Left ventricle myocardium inferior (tissue), 1 donor: ENCODE results near the gene SUGCT. TPM values are rescaled to one million over a fixed set of nuclear protein-coding genes. Genes with fewer than 3 reads are reported as not detected.

Experiments used
- DNase-seq: peaks from one replicate; pipeline ENCODE4 v3.0.0-alpha.2; 2020
- H3K27ac ChIP-seq: fragments of 200-600 bp; replicated peaks from 2 replicates; pipeline ENCODE4 v1.8.0; 2021
- H3K27me3 ChIP-seq: fragments of 200-600 bp; 2 replicates; pipeline ENCODE4 v1.8.0; 2021; ENCODE audit warnings: low read depth
- H3K36me3 ChIP-seq: fragments of 200-600 bp; 2 replicates; pipeline ENCODE4 v1.8.0; 2021
- H3K4me1 ChIP-seq: fragments of 200-600 bp; 2 replicates; pipeline ENCODE4 v1.8.0; 2021
- H3K4me3 ChIP-seq: fragments of 200-600 bp; 2 replicates; pipeline ENCODE4 v1.8.0; 2021; ENCODE audit warnings: mild to moderate bottlenecking, moderate library complexity
- H3K9me3 ChIP-seq: fragments of 200-600 bp; replicated peaks from 2 replicates; pipeline ENCODE4 v1.8.0; 2021
- intact Hi-C: fragments of 100-400 bp; cut with micrococcal nuclease; formaldehyde crosslinking; loops from one replicate; pipeline ENCODE4 v1.11.0; 2022
- total RNA-seq: library from RNA; stranded (reverse); fragmentation: NEBNext Ultra II Directional; extraction: Animal tissue kit (Norgen Biotek cat#: 25700); gene quantifications from one replicate; pipeline ENCODE4 v1.2.1, GENCODE V29; 2021
- TF ChIP-seq, protein P1 (sequence below): fragments of 200-600 bp; IDR thresholded peaks from 2 replicates; pipeline ENCODE4 v1.8.0; 2021; ENCODE audit warnings: antibody characterized with exemption, mild to moderate bottlenecking, borderline replicate concordance
- donor health status: DM: no; HTN: yes; CAD: no; lungs with severe emphysema.

The SUGCT gene
- total RNA-seq, 1 donor from 2014 or later: 5.0 TPM

DNA sequence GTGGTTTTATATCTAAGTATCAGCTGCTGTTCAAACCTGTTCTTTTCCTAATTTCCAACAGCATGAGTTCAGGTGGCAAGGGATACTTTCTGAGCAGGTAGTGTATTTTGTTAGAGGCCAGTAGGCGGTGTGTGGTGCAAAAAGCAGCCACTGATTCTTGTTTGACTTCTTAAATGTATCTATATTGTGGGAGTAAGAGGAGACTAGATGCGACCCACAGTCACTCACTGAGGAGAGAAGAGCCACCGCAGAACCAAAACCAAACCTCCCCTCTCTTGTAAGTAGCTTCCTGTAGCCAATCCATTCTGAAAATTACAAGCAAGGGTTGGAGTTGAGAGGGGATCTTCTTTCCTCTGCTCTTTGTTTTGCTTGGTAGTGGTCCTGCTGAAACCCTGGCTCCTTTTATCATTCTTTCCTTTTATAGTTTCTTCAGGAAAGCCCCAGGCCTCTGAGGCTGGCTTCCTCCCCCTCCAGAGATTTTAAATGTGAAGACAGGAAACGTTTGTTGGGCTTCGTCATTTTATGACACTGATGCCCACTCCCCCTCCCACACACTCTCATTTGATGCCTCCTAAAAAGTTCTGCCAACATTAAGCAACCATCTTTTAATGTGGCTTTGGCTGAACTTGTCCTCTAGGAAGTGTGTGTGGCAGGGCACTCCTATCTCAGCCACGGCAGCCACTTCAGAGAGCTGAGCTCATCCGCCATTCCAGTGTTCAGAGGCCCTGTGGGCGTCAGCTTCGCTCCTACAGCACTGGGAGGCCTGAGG, 566.0 kb downstream of the SUGCT start:
- DNase-seq: no peak
- H3K27ac ChIP-seq: no peak overlapping the region
- intact Hi-C loops: no loop called here

DNA sequence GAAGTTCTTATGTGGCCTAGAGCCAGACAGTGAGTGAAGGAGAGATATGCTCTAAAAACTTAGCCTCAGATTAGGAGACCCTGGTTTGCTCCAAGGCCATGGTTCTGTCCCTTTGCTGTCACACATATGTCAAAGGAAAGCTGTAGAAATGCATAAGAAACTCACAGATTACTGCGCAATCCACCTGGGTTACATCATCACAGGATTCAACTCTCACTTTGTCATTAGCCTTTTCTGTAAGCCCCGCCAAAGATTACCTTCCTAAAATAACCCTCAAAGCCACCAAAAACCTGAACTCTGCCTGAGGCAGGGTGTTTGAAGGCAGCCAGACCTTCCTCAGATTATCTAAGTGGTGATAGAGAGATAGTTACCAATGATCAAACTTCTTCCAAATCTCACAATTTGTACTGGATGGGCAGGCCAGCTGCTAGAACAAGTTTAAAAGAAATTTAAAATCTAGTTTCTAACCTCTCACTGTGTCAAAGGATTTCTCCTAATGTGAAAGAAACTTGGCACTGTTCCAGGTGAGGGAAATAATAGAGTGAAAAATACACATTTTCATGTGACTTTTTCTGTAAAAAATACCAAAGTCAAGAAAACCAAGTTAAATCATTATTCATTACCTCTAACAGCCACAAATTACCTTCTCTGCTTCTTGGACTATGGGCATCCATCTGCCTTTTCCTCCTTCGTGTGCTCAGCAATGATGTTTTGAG, 567.2 kb downstream of the SUGCT start:
- H3K4me1 ChIP-seq: peaks cover 5% of the 10 kb centered on the region
- no peaks in the 10 kb centered on the region for H3K27me3 ChIP-seq
- H3K27ac ChIP-seq: no peak overlapping the region
- TF ChIP-seq, protein P1, sequence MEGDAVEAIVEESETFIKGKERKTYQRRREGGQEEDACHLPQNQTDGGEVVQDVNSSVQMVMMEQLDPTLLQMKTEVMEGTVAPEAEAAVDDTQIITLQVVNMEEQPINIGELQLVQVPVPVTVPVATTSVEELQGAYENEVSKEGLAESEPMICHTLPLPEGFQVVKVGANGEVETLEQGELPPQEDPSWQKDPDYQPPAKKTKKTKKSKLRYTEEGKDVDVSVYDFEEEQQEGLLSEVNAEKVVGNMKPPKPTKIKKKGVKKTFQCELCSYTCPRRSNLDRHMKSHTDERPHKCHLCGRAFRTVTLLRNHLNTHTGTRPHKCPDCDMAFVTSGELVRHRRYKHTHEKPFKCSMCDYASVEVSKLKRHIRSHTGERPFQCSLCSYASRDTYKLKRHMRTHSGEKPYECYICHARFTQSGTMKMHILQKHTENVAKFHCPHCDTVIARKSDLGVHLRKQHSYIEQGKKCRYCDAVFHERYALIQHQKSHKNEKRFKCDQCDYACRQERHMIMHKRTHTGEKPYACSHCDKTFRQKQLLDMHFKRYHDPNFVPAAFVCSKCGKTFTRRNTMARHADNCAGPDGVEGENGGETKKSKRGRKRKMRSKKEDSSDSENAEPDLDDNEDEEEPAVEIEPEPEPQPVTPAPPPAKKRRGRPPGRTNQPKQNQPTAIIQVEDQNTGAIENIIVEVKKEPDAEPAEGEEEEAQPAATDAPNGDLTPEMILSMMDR: no peak
- no peak overlapping the region for H3K4me3 ChIP-seq
- no peaks in the 10 kb centered on the region for H3K36me3 ChIP-seq
- no peak for DNase-seq
- no peaks in the 10 kb centered on the region for H3K9me3 ChIP-seq
- intact Hi-C loops: no loop called here

More for the DNA sequence above, 566.0 kb downstream of the SUGCT start:
- Histone ChIP-seq H3K27me3 (no peaks in the 10 kb centered on the region), H3K4me3 (no peak overlapping the region), H3K36me3 (no peaks in the 10 kb centered on the region), H3K4me1 (no peaks in the 10 kb centered on the region), H3K9me3 (no peaks in the 10 kb centered on the region)
- TF ChIP-seq, protein P1: no peak

DNA sequence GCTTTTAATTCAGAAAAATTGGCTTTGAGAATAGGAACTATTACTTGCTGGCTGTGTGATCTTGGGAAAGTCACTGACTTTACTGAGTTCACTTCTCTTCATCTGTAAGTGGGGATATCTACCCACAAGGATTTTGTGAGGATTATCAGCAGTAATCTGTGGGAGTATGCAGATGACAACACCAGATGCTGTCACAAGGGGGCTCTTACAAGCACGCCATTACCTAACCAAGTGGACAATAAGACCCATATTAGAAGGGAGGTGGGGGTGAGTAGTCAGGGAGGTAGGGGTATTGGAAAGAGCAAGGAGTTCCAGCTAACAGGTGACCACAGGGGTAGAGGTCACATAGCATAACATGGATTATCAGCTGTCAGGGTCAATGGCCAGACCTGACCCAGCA, 569.4 kb downstream of the SUGCT start:
- H3K27me3 ChIP-seq: no peaks in the 10 kb centered on the region
- no peak overlapping the region for H3K27ac ChIP-seq
- no peaks in the 10 kb centered on the region for H3K36me3 ChIP-seq
- no peaks in the 10 kb centered on the region for H3K9me3 ChIP-seq
- H3K4me3 ChIP-seq: no peak overlapping the region
- intact Hi-C loops: no loop called here
- peaks cover 5% of the 10 kb centered on the region for H3K4me1 ChIP-seq
- no peak for DNase-seq
- TF ChIP-seq, protein P1: no peak

DNA sequence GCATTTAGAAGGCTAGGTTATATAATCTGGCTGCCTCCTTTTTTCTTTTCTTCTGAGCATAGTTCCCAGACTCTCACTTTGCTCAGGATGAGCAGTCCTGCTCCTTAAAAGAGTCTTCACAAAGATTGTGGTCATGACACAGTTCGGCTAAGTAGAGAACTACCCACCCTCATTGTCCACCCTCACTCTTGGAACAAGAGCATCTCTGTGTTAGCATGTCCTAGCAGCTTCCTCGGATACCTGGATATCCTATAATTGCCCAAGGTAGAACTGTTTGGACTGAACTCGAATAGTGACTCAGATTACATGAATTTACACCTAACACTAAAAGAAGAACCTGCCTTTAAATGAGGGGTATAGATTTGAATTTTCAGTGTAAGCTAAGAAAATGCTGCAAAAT, 572.0 kb downstream of the SUGCT start:
- intact Hi-C loops: no loop called here

GRCh38 chr7:40709062-40709964, 574.5 kb downstream of the SUGCT start:
- H3K27ac ChIP-seq: no peak overlapping the region
- intact Hi-C loops: no loop called here
- H3K4me1 ChIP-seq: peaks cover 9% of the 10 kb centered on the region
- H3K36me3 ChIP-seq: no peaks in the 10 kb centered on the region
- no peaks in the 10 kb centered on the region for H3K27me3 ChIP-seq
- DNase-seq: no peak
- H3K9me3 ChIP-seq: no peaks in the 10 kb centered on the region
- H3K4me3 ChIP-seq: no peak overlapping the region
- TF ChIP-seq, protein P1: no peak

More for the DNA sequence above, 572.0 kb downstream of the SUGCT start:
- Histone ChIP-seq H3K4me3 (no peak overlapping the region), H3K9me3 (no peaks in the 10 kb centered on the region), H3K4me1 (peaks cover 5% of the 10 kb centered on the region), H3K27me3 (no peaks in the 10 kb centered on the region), H3K27ac (no peak overlapping the region), H3K36me3 (no peaks in the 10 kb centered on the region)
- TF ChIP-seq, protein P1: no peak
- DNase-seq: no peak
